MCF 10A (cell line): ENCODE measurements around the gene SRRM2. TPM values are rescaled to one million over a fixed set of nuclear protein-coding genes. Genes with fewer than 3 reads are reported as not detected.

ENCODE experiments used
- BruUV-seq: library from RNA; stranded (reverse); fragments of 400-500 nt; replicated peaks from 2 replicates; lab custom pipeline; 2021; lab: Mats Ljungman, UMichigan
- CTCF ChIA-PET: fragments of 300-600 bp; sonication (Branson Sonifier 250); formaldehyde crosslinking; extraction: SDS; loops from one replicate; lab custom pipeline; 2021; ENCODE audit warnings: antibody characterized with exemption, inconsistent platforms; lab: Yijun Ruan, JAX
- POLR2A ChIA-PET: fragments of 300-600, 350-650 bp; sonication (Branson Sonifier 250); formaldehyde crosslinking; extraction: SDS; loops from one replicate; lab custom pipeline; 2020; ENCODE audit warnings: antibody characterized with exemption, inconsistent platforms; lab: Yijun Ruan, JAX
- DNase-seq: peaks from one replicate; pipeline ENCODE4 v3.0.0-alpha.2; 2018; ENCODE audit not compliant: unreplicated experiment
- H3K27ac Mint-ChIP-seq: one replicate; pipeline ENCODE4 v1.8.0; 2022; ENCODE audit warnings: mild to moderate bottlenecking, low read depth, mixed read lengths; ENCODE audit not compliant: unreplicated experiment
- H3K27me3 Mint-ChIP-seq: one replicate; pipeline ENCODE4 v1.8.0; 2022; ENCODE audit warnings: mixed read lengths; ENCODE audit not compliant: insufficient read depth, unreplicated experiment
- H3K36me3 Mint-ChIP-seq: one replicate; pipeline ENCODE4 v1.8.0; 2022; ENCODE audit warnings: mild to moderate bottlenecking, moderate library complexity, mixed read lengths; ENCODE audit not compliant: insufficient read depth, unreplicated experiment
- H3K4me1 Mint-ChIP-seq: one replicate; pipeline ENCODE4 v1.8.0; 2022; ENCODE audit warnings: mixed read lengths; ENCODE audit not compliant: insufficient read depth, unreplicated experiment
- H3K4me3 Mint-ChIP-seq: one replicate; pipeline ENCODE4 v1.8.0; 2022; ENCODE audit warnings: mild to moderate bottlenecking, moderate library complexity, mixed read lengths; ENCODE audit not compliant: unreplicated experiment
- H3K9me3 Mint-ChIP-seq: one replicate; pipeline ENCODE4 v1.8.0; 2022; ENCODE audit warnings: mixed read lengths; ENCODE audit not compliant: unreplicated experiment
- intact Hi-C: fragments of 100-400 bp; cut with micrococcal nuclease; formaldehyde crosslinking; loops from 2 replicates; pipeline ENCODE4 v1.14.1; 2022
- total RNA-seq: library from RNA; stranded (reverse); gene quantifications from 2 replicates; pipeline ENCODE4 v1.2.3, GENCODE V29; 2022
- TF ChIP-seq, protein P1 (sequence below): fragments of 200-600 bp; IDR thresholded peaks from one replicate; pipeline ENCODE4 v1.8.0; 2022; ENCODE audit warnings: antibody characterized with exemption, mild to moderate bottlenecking; ENCODE audit not compliant: unreplicated experiment

The SRRM2 gene
- total RNA-seq, 1 experiment from 2014 or later, result 779 TPM

DNA sequence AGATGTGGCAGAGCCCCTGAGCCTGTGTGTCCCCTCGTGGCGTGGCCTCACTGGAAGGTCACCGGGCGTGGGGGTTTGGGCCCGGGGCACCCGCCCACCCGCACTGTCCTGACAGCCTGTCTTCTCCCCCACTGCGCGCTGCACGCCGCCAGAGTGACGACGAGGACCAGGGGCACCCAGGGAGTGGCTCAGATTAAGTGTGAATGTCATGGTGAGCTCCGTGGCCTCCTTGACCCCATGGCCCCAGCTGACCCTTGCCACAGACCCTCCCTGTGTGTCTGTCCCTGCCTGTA lies 47.5 kb upstream of the SRRM2 start:
- Mint-ChIP-seq H3K4me1 (no peaks in the 10 kb centered on the region), H3K9me3 (no peaks in the 10 kb centered on the region), H3K27ac (no peak overlapping the region), H3K4me3 (no peak overlapping the region), H3K27me3 (no peaks in the 10 kb centered on the region), H3K36me3 (peaks cover 26% of the 10 kb centered on the region)
- ChIA-PET CTCF (no interaction called here), POLR2A (no interaction called here)
- no TSS peak for BruUV-seq
- TF ChIP-seq, protein P1, sequence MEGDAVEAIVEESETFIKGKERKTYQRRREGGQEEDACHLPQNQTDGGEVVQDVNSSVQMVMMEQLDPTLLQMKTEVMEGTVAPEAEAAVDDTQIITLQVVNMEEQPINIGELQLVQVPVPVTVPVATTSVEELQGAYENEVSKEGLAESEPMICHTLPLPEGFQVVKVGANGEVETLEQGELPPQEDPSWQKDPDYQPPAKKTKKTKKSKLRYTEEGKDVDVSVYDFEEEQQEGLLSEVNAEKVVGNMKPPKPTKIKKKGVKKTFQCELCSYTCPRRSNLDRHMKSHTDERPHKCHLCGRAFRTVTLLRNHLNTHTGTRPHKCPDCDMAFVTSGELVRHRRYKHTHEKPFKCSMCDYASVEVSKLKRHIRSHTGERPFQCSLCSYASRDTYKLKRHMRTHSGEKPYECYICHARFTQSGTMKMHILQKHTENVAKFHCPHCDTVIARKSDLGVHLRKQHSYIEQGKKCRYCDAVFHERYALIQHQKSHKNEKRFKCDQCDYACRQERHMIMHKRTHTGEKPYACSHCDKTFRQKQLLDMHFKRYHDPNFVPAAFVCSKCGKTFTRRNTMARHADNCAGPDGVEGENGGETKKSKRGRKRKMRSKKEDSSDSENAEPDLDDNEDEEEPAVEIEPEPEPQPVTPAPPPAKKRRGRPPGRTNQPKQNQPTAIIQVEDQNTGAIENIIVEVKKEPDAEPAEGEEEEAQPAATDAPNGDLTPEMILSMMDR, result no peak
- DNase-seq, result no peak
- intact Hi-C loops, result no loop called here

DNA sequence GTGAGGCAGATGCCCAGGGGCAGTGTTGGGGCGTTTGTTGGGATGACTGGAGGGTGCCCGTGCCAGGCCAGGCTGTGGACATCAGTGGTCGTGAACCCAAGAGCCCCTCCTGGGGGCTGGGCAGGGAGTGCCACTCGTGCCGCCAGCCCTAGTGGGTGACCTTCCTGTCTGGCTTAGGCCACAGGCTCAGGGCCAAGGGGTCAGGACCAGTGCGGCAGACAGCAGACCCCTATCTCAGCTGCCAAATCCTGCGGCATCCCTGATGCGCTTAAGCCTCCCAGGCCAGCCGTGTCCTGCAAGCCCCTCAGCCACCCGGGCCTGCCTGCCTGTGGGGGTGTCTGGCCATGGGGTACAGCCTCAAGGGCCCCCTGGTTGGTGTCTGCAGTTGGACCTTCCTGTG lies 47.1 kb upstream of the SRRM2 start:
- H3K9me3 Mint-ChIP-seq, result no peaks in the 10 kb centered on the region
- intact Hi-C loops, result no loop called here
- TF ChIP-seq, protein P1, result no peak
- DNase-seq, result no peak
- H3K4me1 Mint-ChIP-seq, result no peaks in the 10 kb centered on the region
- no TSS peak for BruUV-seq
- POLR2A ChIA-PET, result no interaction called here
- no peak overlapping the region for H3K4me3 Mint-ChIP-seq
- H3K27me3 Mint-ChIP-seq, result no peaks in the 10 kb centered on the region
- H3K27ac Mint-ChIP-seq, result no peak overlapping the region
- CTCF ChIA-PET, result no interaction called here
- H3K36me3 Mint-ChIP-seq, result peaks cover 30% of the 10 kb centered on the region

DNA sequence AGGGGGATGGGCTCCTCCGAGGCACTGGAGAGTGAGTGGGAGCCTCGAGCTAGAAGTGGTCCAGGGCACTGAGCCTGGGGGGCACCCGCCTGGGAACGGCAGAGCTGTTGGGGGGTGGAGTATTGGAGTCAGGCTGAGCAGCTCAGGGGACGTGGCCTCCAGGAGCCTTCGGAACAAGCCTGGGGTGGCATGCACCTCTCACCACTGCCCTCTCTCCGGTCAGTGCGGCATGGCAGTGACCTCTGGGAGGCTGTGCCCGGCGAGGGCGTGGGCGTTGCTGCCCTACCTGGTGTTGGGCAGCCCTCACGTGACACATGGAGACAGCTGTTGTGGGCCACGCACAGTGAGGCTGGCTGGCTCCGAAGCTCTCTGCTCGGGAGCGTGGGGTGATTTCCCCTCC lies 46.4 kb upstream of the SRRM2 start:
- intact Hi-C loops, result no loop called here
- no TSS peak for BruUV-seq
- Mint-ChIP-seq H3K36me3 (peaks cover 36% of the 10 kb centered on the region), H3K9me3 (no peaks in the 10 kb centered on the region), H3K4me1 (no peaks in the 10 kb centered on the region), H3K4me3 (no peak overlapping the region), H3K27ac (no peak overlapping the region), H3K27me3 (no peaks in the 10 kb centered on the region)
- CTCF ChIA-PET, result no interaction called here
- POLR2A ChIA-PET, result interaction anchor here (0.9 kb wide), 1 partner anchor 162 kb away, joined by 3 read pairs; no protein-coding TSS in a partner anchor
- DNase-seq, result no peak
- TF ChIP-seq, protein P1, result no peak

DNA sequence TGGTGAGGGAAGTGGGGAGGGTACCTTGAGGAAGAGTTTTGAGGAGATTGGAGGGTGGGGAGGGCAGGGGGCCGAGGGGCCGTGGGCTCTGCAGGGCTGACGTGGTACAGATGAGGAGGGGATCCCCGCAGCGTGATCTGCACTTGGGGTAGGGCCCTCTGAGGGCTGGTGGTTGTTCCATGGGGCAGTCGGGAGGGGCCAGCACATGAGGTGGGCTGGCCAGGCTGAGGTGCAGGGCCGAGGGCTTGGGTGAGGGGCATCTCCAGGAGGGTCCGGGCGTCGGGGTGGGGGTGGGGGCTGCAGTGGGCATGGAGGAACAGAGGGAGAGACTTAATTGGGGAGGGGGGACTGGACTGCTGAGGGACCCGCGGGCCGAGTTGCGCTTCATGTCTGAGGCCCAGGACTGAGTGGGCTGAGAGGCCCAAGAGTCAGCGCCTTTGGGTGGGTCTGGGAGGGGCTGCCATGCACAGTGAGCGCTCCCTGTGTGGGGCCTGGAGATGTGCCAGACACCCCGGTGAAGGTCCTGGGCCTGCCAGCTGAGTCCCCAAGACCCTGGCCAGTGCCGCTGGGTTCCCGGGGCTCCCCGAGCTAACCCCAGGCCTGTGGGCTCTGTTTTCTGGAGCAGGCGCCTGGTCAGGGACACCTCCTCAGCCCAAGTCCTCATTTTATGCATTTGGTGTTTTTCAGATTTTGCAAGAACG lies 45.7 kb upstream of the SRRM2 start:
- CTCF ChIA-PET, result no interaction called here
- intact Hi-C loops, result no loop called here
- Mint-ChIP-seq H3K27ac (no peak overlapping the region), H3K36me3 (peaks cover 38% of the 10 kb centered on the region), H3K9me3 (no peaks in the 10 kb centered on the region), H3K27me3 (no peaks in the 10 kb centered on the region), H3K4me3 (no peak overlapping the region), H3K4me1 (no peaks in the 10 kb centered on the region)
- POLR2A ChIA-PET, result interaction anchor here (0.9 kb wide), 1 partner anchor 161 kb away, joined by 3 read pairs; no protein-coding TSS in a partner anchor
- no TSS peak for BruUV-seq
- no peak for DNase-seq
- TF ChIP-seq, protein P1, result no peak
